Measurements from ENCODE around the gene HGFAC. TPM values are rescaled to one million over a fixed set of nuclear protein-coding genes. Genes with fewer than 3 reads are reported as not detected.
A peak's percentile ranks its signal among the peaks of the same experiment; 100 is the strongest.

The HGFAC gene
- total and polyA plus RNA-seq, 2 of the 13 experiments (the other 11 are each of a cell fraction or from before 2014, with no cell fraction given) = 8.5 to 63.6 TPM

DNA sequence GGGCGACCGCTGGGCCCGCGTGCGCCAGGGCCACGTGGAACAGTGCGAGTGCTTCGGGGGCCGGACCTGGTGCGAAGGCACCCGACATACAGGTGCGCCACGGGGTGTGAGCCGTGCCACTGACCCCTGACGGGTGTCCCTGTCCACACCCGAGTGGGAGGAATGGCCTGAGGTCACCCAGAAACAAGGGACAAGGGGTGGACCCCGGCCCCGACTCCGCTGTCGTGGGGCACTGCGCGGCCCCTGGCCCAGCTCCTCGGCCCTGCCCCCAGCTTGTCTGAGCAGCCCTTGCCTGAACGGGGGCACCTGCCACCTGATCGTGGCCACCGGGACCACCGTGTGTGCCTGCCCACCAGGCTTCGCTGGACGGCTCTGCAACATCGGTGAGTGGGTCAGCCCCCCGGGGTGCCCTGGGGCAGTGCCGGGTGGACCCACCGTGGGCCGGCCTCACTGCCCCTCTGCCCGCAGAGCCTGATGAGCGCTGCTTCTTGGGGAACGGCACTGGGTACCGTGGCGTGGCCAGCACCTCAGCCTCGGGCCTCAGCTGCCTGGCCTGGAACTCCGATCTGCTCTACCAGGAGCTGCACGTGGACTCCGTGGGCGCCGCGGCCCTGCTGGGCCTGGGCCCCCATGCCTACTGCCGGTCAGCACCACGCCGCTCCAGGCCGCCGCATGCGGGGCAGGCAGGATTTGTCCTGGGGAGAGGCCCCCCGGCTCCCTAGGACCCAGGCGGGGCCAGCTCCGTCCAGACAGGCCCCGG lies 2.8 kb downstream of the HGFAC start:
- Histone ChIP-seq H3K4me3 (replicated peaks in 1 of 3; ENCODE audit: insufficient read depth in 1 of 3, low read depth in 2 of 3, low read length in 3 of 3) (no peak overlapping the region), H3K27me3 (ENCODE audit: control insufficient read depth in 1 of 2, insufficient read depth in 2 of 2, low read length in 2 of 2) (no peaks in the 10 kb centered on the region), H4K20me1 (ENCODE audit: insufficient read depth, low read length) (no peaks in the 10 kb centered on the region), H3K9me3 (ENCODE audit: low read length) (no peaks in the 10 kb centered on the region), H3K4me1 (ENCODE audit: insufficient read depth, low read length) (peaks cover 42% of the 10 kb centered on the region), H3K4me2 (ENCODE audit: low read depth, low read length) (no peak overlapping the region), H3K79me2 (ENCODE audit: insufficient read depth, low read length) (no peaks in the 10 kb centered on the region), H3K27ac (ENCODE audit: extremely low read length, insufficient read depth, low read length) (no peak overlapping the region), H2AFZ (ENCODE audit: low read length) (no peak overlapping the region), H3K9ac (ENCODE audit: insufficient read depth, low read depth, low read length) (no peak overlapping the region), H3K36me3 (replicated peaks in 1 of 2; ENCODE audit: control insufficient read depth in 1 of 2, insufficient read depth in 2 of 2, low read length in 2 of 2) (no peaks in the 10 kb centered on the region; a peak in 1 of 5 replicates)
- DNase-seq (ENCODE audit: low spot score) = no peak
- POLR2A ChIA-PET = interaction anchor here (1.9 kb wide), 1 partner anchor 98 kb away, joined by 6 read pairs; no protein-coding TSS in a partner anchor
- no peak for ATAC-seq
- intact Hi-C loops (cut with micrococcal nuclease; ENCODE audit: unreplicated experiment) (loop anchor here (5.0 kb wide), 3 partner anchors 37 to 337 kb away; partner anchors contain the start of gene RGS12), in situ Hi-C loops (cut with HindIII; ENCODE audit: extremely low pct_ligation_motif_present, low pct_unique_long_range_greater_than_20kb) (loop anchor here (5.0 kb wide), 1 partner anchor 97 kb away; no protein-coding TSS in a partner anchor)
- TF ChIP-seq TAF1 (CRISPR knock-in tag; IDR thresholded peaks at IDR 0.05) = no peak
- no peak for TF ChIP-seq JUN (CRISPR knock-in tag; IDR thresholded peaks at IDR 0.05)
- TF ChIP-seq ZFP62 (CRISPR knock-in tag; IDR thresholded peaks at IDR 0.05) = no peak
- TF ChIP-seq ZBTB20 (CRISPR knock-in tag; IDR thresholded peaks at IDR 0.05; ENCODE audit: borderline replicate concordance, low read depth) = no peak
- TF ChIP-seq, protein P1, sequence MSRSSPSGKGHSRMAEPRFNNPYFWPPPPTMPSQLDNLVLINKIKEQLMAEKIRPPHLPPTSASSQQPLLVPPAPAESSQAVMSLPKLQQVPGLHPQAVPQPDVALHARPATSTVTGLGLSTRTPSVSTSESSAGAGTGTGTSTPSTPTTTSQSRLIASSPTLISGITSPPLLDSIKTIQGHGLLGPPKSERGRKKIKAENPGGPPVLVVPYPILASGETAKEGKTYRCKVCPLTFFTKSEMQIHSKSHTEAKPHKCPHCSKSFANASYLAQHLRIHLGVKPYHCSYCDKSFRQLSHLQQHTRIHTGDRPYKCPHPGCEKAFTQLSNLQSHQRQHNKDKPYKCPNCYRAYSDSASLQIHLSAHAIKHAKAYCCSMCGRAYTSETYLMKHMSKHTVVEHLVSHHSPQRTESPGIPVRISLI (CRISPR knock-in tag; IDR thresholded peaks at IDR 0.05; ENCODE audit: borderline replicate concordance) = no peak
- TF ChIP-seq ZNF616 (CRISPR knock-in tag; IDR thresholded peaks at IDR 0.05; ENCODE audit: low read depth) = 0 out of 2 replicates have a peak, but pooled peaks have one; percentile 23
- no peak for TF ChIP-seq KLF13 (CRISPR knock-in tag; IDR thresholded peaks at IDR 0.05)
- no peak for TF ChIP-seq TEF (CRISPR knock-in tag; IDR thresholded peaks at IDR 0.05)
- TF ChIP-seq ZNF629 (CRISPR knock-in tag; conservative IDR thresholded peaks at IDR 0.05) = no peak
- CTCF ChIA-PET (ENCODE audit: low intra/inter-chr PET ratio, low total read pairs) = interaction anchor here (2.9 kb wide), 1 partner anchor 99 kb away, joined by 54 read pairs; no protein-coding TSS in a partner anchor
- no peak for FAIRE-seq
- no TSS peak for BruUV-seq (replicated peaks)
- WGBS (ENCODE audit: low lambda C conversion rate) = 84% methylated on average over 7 of the region's 56 CpGs

Measured in HepG2 (cell line).